GM12873 (cell line): ENCODE results near the gene CFAP45.

Experiments
- CTCF ChIP-seq: IDR thresholded peaks from 2 replicates; pipeline ENCODE4 v1.5.1; 2012; ENCODE audit warnings: low read depth, mild to moderate bottlenecking, moderate library complexity, low read length, control low read depth; ENCODE audit not compliant: insufficient read depth; ENCODE audit errors: missing control alignments

The CFAP45 gene

GRCh38 chr1:159924791-159925718, 25.1 kb upstream of the CFAP45 start, which contains the start of gene TAGLN2:
TSS of gene TAGLN2 (minus strand) at chr1:159925507. CDS start at chr1:159920509, 4,998 bp downstream.
- no peak for TF ChIP-seq CTCF

GRCh38 chr1:159924025-159924790, 24.2 kb upstream of the CFAP45 start:
- TF ChIP-seq CTCF: no peak

GRCh38 chr1:159923203-159924024, 23.4 kb upstream of the CFAP45 start:
- no peak for TF ChIP-seq CTCF

GRCh38 chr1:159922511-159923202, 22.7 kb upstream of the CFAP45 start:
- no peak for TF ChIP-seq CTCF

- no peak for TF ChIP-seq CTCF
These were observed 21.9 kb upstream of the CFAP45 start for GRCh38 chr1:159921700-159922504.

GRCh38 chr1:159921251-159921650, 21.3 kb upstream of the CFAP45 start:
- no peak for TF ChIP-seq CTCF
